IMR-90 (cell line): ENCODE results near the gene JRKL. TPM values are rescaled to one million over a fixed set of nuclear protein-coding genes. Genes with fewer than 3 reads are reported as not detected.

Experiments
- ATAC-seq: fragments of 200-7000 bp; cut with Tn5 transposase; 2 replicates; pipeline ENCODE4 v1.9.1; 2020; ENCODE audit warnings: low read depth, mild to moderate bottlenecking, moderate library complexity
- BruUV-seq: library from RNA; stranded (reverse); fragments of 400-500 nt; replicated peaks from 2 replicates; lab custom pipeline; 2021; lab: Mats Ljungman, UMichigan
- CTCF ChIA-PET: fragments of 300-600 bp; formaldehyde crosslinking; extraction: SDS; loops from one replicate; lab custom pipeline; 2021; ENCODE audit warnings: antibody characterized with exemption; lab: Yijun Ruan, JAX
- POLR2A ChIA-PET: fragments of 300-600 bp; sonication (Branson Sonifier 250); formaldehyde crosslinking; loops from one replicate; lab custom pipeline; 2022; ENCODE audit warnings: antibody characterized with exemption; ENCODE audit not compliant: unreplicated experiment; lab: Charles Lee
- DNase-seq: peaks from one replicate; pipeline ENCODE4 v3.0.0; 2013
- H2AFZ ChIP-seq: replicated peaks from 2 replicates; pipeline ENCODE3; 2013; ENCODE audit warnings: low read length, mild to moderate bottlenecking; ENCODE audit not compliant: poor library complexity
- H2AK5ac ChIP-seq: 2 replicates; pipeline ENCODE4 v1.6.1; 2013; ENCODE audit warnings: low read depth, low read length, inconsistent platforms
- H2AK9ac ChIP-seq: replicated peaks from 2 replicates; pipeline ENCODE3; 2013; ENCODE audit warnings: mild to moderate bottlenecking, low read depth, low read length, moderate library complexity; ENCODE audit not compliant: poor library complexity
- H2BK120ac ChIP-seq: 2 replicates; pipeline ENCODE4 v1.6.1; 2013; ENCODE audit warnings: low read depth, low read length, inconsistent platforms
- H2BK15ac ChIP-seq: 3 replicates; pipeline ENCODE4 v1.6.1; 2013; ENCODE audit warnings: low read depth, low read length, inconsistent platforms
- H2BK20ac ChIP-seq: 2 replicates; pipeline ENCODE4 v1.6.1; 2013; ENCODE audit warnings: low read depth, mild to moderate bottlenecking, inconsistent platforms, low read length, moderate library complexity
- H2BK5ac ChIP-seq: 2 replicates; pipeline ENCODE4 v1.6.1; 2013; ENCODE audit warnings: mild to moderate bottlenecking, low read depth, low read length, inconsistent platforms; ENCODE audit not compliant: poor library complexity, severe bottlenecking
- H3K14ac ChIP-seq: replicated peaks from 2 replicates; pipeline ENCODE4 v1.6.1; 2013; ENCODE audit warnings: low read depth, low read length, inconsistent platforms
- H3K18ac ChIP-seq: 2 replicates; pipeline ENCODE4 v1.6.1; 2013; ENCODE audit warnings: low read depth, low read length, control low read depth
- H3K23ac ChIP-seq: 2 replicates; pipeline ENCODE4 v1.6.1; 2013; ENCODE audit warnings: low read depth, low read length, inconsistent platforms
- H3K27ac ChIP-seq: 2 replicates; pipeline ENCODE4 v1.5.1; 2013; ENCODE audit warnings: mild to moderate bottlenecking, control low read depth, low read length; ENCODE audit not compliant: insufficient read depth
- H3K27me3 ChIP-seq: 2 replicates; pipeline ENCODE4 v1.6.1; 2013; ENCODE audit warnings: low read length; ENCODE audit not compliant: control insufficient read depth, insufficient read depth
- H3K36me3 ChIP-seq: 2 replicates; pipeline ENCODE4 v1.6.1; 2013; ENCODE audit warnings: low read length, mixed read lengths; ENCODE audit not compliant: control insufficient read depth, insufficient read depth
- H3K4ac ChIP-seq: 2 replicates; pipeline ENCODE4 v1.6.1; 2013; ENCODE audit warnings: low read depth, low read length, inconsistent platforms
- H3K4me1 ChIP-seq: 2 replicates; pipeline ENCODE4 v1.6.1; 2013; ENCODE audit warnings: low read length, mixed read lengths; ENCODE audit not compliant: control insufficient read depth, insufficient read depth
- H3K4me2 ChIP-seq: 2 replicates; pipeline ENCODE4 v1.6.1; 2013; ENCODE audit warnings: low read depth, mild to moderate bottlenecking, control low read depth, low read length, moderate library complexity
- H3K4me3 ChIP-seq: 2 replicates; pipeline ENCODE4 v1.5.1; 2013; ENCODE audit warnings: low read depth, mild to moderate bottlenecking, control low read depth, low read length, moderate library complexity; ENCODE audit not compliant: insufficient read depth
- H3K56ac ChIP-seq: 2 replicates; pipeline ENCODE4 v1.6.1; 2013; ENCODE audit warnings: low read length, inconsistent platforms; ENCODE audit not compliant: insufficient read depth; ENCODE audit errors: extremely low read depth
- H3K79me1 ChIP-seq, 2 experiments: 2 replicates each; pipeline ENCODE4 v1.6.1; 2013; ENCODE audit warnings: low read length in 2 of 2, inconsistent platforms in 1 of 2, low read depth in 1 of 2
- H3K9ac ChIP-seq: 2 replicates; pipeline ENCODE4 v1.6.1; 2013; ENCODE audit warnings: low read depth, low read length, control low read depth
- H3K9me1 ChIP-seq: 2 replicates; pipeline ENCODE4 v1.6.1; 2013; ENCODE audit warnings: low read length, inconsistent platforms; ENCODE audit not compliant: insufficient read depth
- H3K9me3 ChIP-seq: 2 replicates; pipeline ENCODE4 v1.6.1; 2013; ENCODE audit warnings: low read length; ENCODE audit not compliant: control insufficient read depth, insufficient read depth
- H4K20me1 ChIP-seq: 2 replicates; pipeline ENCODE4 v1.6.1; 2013; ENCODE audit warnings: low read length, inconsistent platforms; ENCODE audit not compliant: insufficient read depth
- H4K5ac ChIP-seq: 2 replicates; pipeline ENCODE4 v1.6.1; 2013; ENCODE audit warnings: mild to moderate bottlenecking, low read depth, low read length, control low read depth
- H4K8ac ChIP-seq, 2 experiments: 2 replicates each; pipeline ENCODE4 v1.6.1; 2013; ENCODE audit warnings: low read depth in 2 of 2, low read length in 2 of 2, control low read depth in 1 of 2, inconsistent platforms in 1 of 2
- H4K91ac ChIP-seq: 2 replicates; pipeline ENCODE4 v1.6.1; 2013; ENCODE audit warnings: low read depth, low read length, inconsistent platforms; ENCODE audit not compliant: insufficient read depth
- ELK1 ChIP-seq: fragments of 150-350 bp; IDR thresholded peaks from 2 replicates; pipeline ENCODE4 v1.6.1; 2016; ENCODE audit warnings: low read depth, mild to moderate bottlenecking, low read length, moderate library complexity, borderline replicate concordance
- MAZ ChIP-seq: IDR thresholded peaks from 2 replicates; pipeline ENCODE4 v1.6.1; 2012; ENCODE audit warnings: low read depth, mild to moderate bottlenecking, low read length, improper control_type of control experiment, moderate library complexity, borderline replicate concordance
- WGBS, 2 experiments: methylation state at CpG; one replicate each; pipeline versions ENCODE4 v1.1.5 to v1.1.7; 2013; ENCODE audit warnings: missing lambda C conversion rate in 2 of 2; ENCODE audit not compliant: insufficient read length in 1 of 2; ENCODE audit errors: extremely low coverage in 2 of 2; 5-methylcytosine and 5-hydroxymethylcytosine counted together
- dilution Hi-C: fragments of 300-500 bp; cut with HindIII; formaldehyde crosslinking; loops from one replicate; pipeline ENCODE4 v1.14.3; 2018; ENCODE audit warnings: low sequenced_read_pairs; ENCODE audit not compliant: unreplicated experiment
- in situ Hi-C: fragments of 300-500 bp; cut with MboI; formaldehyde crosslinking; loops from 3 replicates; pipeline ENCODE4 v1.14.3; 2019; ENCODE audit warnings: low sequenced_read_pairs, inconsistent platforms, mixed read lengths
- intact Hi-C: fragments of 100-400 bp; cut with micrococcal nuclease; formaldehyde crosslinking; loops from 2 replicates; pipeline ENCODE4 v1.10.0; 2022
- polyA plus RNA-seq, 3 experiments: library from polyadenylated mRNA; depleted of rRNA; stranded (reverse); fragments of >200 nt; gene quantifications; 2 replicates each; pipeline ENCODE4 v1.2.3, GENCODE V29; 2012; ENCODE audit warnings: low replicate concordance in 1 of 3
- total RNA-seq: library from RNA; depleted of rRNA; stranded (reverse); fragments of >200 nt; gene quantifications from 2 replicates; pipeline ENCODE4 v1.2.3, GENCODE V29; 2012

JRKL gene
- total and polyA plus RNA-seq, 2 of the 4 experiments (the other 2 are of a cell fraction), result 5.6 to 5.9 TPM

GRCh38 chr11:96388891-96389719 lies 708 bp upstream of the JRKL start:
- no peaks in the 10 kb centered on the region; the same call in 1 of the 2 replicates for H3K36me3 ChIP-seq
- H3K14ac ChIP-seq, result peak overlapping the region; percentile 10
- intact Hi-C loops, result loop anchor here (1.0 kb wide), 1 partner anchor 334 kb away; no protein-coding TSS in a partner anchor
- H3K4me3 ChIP-seq, result peak overlapping the region; percentile 92
- H3K9me1 ChIP-seq, result 0 out of 2 replicates have a peak, but pooled peaks cover 2% of the 10 kb centered on the region
- H3K27me3 ChIP-seq, result no peaks in the 10 kb centered on the region
- H2AK9ac ChIP-seq, result peak overlapping the region; percentile 73
- H3K4me1 ChIP-seq, result no peaks in the 10 kb centered on the region; the same call in 1 of the 2 replicates
- H4K8ac ChIP-seq, result peak overlapping the region; percentile 1 to 44; a peak in 1 of 4 replicates
- no peak overlapping the region for H2BK15ac ChIP-seq
- BruUV-seq, result TSS peak; percentile 40
- 0 out of 2 replicates have a peak, but pooled peaks have one; percentile 39 for TF ChIP-seq MAZ
- TF ChIP-seq ELK1, result no peak
- no CpG with 5 or more reads among the region's 30 CpGs for WGBS, 2 experiments
- peak overlapping the region; percentile 74 for H3K27ac ChIP-seq
- in situ Hi-C loops, result no loop called here
- peak overlapping the region; percentile 4 for H2BK5ac ChIP-seq
- 0 out of 2 replicates have a peak overlapping the region, but pooled peaks have one; percentile 20 for H2BK120ac ChIP-seq
- no peaks in the 10 kb centered on the region; the same call in 1 of the 2 replicates for H3K9me3 ChIP-seq
- CTCF ChIA-PET, result interaction anchor here (2.0 kb wide), 1 partner anchor 46 kb away, joined by 6 read pairs; the partner anchor contains the start of gene MAML2
- no peaks in the 10 kb centered on the region for H4K20me1 ChIP-seq
- H3K23ac ChIP-seq, result peak overlapping the region; percentile 61
- H3K79me1 ChIP-seq, result peaks cover 34 to 51% of the 10 kb centered on the region in 2 experiments
- POLR2A ChIA-PET, result interaction anchor here (0.6 to 0.7 kb wide), 3 partner anchors 152 to 1524 kb away, joined by 3 read pairs; no protein-coding TSS in a partner anchor
- H3K56ac ChIP-seq, result peak overlapping the region; percentile 86
- peak overlapping the region; percentile 64 for H3K4ac ChIP-seq
- peak overlapping the region; percentile 56 for H3K9ac ChIP-seq
- 0 out of 2 replicates have a peak overlapping the region, but pooled peaks have one; percentile 31 for H4K91ac ChIP-seq
- ATAC-seq (peak; percentile 55), DNase-seq (no peak)
- peak overlapping the region; percentile 90 for H2AFZ ChIP-seq
- H2AK5ac ChIP-seq, result peak overlapping the region; percentile 53; the same call in 1 of the 2 replicates
- H4K5ac ChIP-seq, result peak overlapping the region; percentile 28; the same call in 1 of the 2 replicates
- dilution Hi-C loops, result no loop called here
- H3K18ac ChIP-seq, result peak overlapping the region; percentile 34
- H3K4me2 ChIP-seq, result peak overlapping the region; percentile 73
- no peak overlapping the region for H2BK20ac ChIP-seq
